ENCODE data around the gene AIF1. TPM values are rescaled to one million over a fixed set of nuclear protein-coding genes. Genes with fewer than 3 reads are reported as not detected.

AIF1 gene
- total RNA-seq, 1 donor from 2014 or later = 109 TPM

DNA sequence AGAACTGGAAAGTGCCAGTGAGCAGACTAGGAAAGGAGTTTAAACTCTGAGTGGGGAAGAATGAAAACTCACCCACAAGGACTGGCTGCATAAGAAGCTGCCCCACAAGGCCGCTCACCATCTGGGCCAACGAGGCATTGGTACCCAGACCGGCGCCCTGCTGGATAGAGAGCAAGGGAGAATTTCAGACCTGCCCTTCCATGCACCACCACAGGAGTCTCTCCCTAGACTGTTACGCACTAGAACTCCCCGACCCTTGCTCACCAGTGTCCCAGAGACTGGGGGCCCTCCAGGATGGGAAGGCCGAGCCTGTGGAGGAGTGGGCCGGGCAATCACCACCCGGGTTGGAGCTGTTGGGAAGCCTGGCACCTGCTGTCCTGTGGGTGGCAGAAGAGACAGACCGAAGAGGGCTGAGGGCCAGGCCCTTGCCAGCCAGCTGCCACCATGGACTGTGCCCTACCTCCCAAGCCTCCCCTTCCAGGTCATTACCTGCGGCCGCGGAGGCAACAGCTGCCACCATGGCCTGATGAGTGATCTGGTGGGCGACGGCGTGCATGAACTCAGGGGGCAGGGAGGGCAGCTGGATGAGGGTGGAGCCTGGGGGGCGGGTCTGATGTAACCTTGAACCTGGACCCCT lies 28.9 kb downstream of the AIF1 start:
- Histone ChIP-seq H3K4me3 (no peak overlapping the region), H3K27ac (no peak overlapping the region), H3K9me3 (no peaks in the 10 kb centered on the region), H3K27me3 (ENCODE audit: low read depth) (no peaks in the 10 kb centered on the region), H3K36me3 (peaks cover 100% of the 10 kb centered on the region), H3K4me1 (no peaks in the 10 kb centered on the region)
- ATAC-seq (peak in 1 of 2 donors; percentile 17), DNase-seq (no peak)
- no peak for TF ChIP-seq CTCF (IDR thresholded peaks at IDR 0.05)
- intact Hi-C loops (cut with DNase I) = no loop called here

GRCh38 chr6:31645325-31645724 lies 30.3 kb downstream of the AIF1 start:
- ATAC-seq = no peak
- TF ChIP-seq CTCF (IDR thresholded peaks at IDR 0.05) = no peak
- Histone ChIP-seq H3K9me3 (no peaks in the 10 kb centered on the region), H3K4me3 (no peak overlapping the region), H3K36me3 (peaks cover 100% of the 10 kb centered on the region), H3K27ac (no peak overlapping the region), H3K27me3 (ENCODE audit: low read depth) (no peaks in the 10 kb centered on the region), H3K4me1 (peaks cover 2% of the 10 kb centered on the region)
- no peak for DNase-seq
- intact Hi-C loops (cut with DNase I) = no loop called here

- H3K36me3 ChIP-seq = peaks cover 58% of the 10 kb centered on the region
- intact Hi-C loops (cut with DNase I) = no loop called here
- H3K27ac ChIP-seq = peak overlapping the region; percentile 96
- peak overlapping the region; percentile 87 for H3K4me3 ChIP-seq
- no peaks in the 10 kb centered on the region for H3K9me3 ChIP-seq
- DNase-seq = no peak
- H3K4me1 ChIP-seq = peaks cover 25% of the 10 kb centered on the region
- no peaks in the 10 kb centered on the region for H3K27me3 ChIP-seq (ENCODE audit: low read depth)
- TF ChIP-seq CTCF (IDR thresholded peaks at IDR 0.05) = no peak
- peak; percentile 79 to 82 for ATAC-seq
Observed at GRCh38 chr6:31651602-31652191, 36.7 kb downstream of the AIF1 start.

DNA sequence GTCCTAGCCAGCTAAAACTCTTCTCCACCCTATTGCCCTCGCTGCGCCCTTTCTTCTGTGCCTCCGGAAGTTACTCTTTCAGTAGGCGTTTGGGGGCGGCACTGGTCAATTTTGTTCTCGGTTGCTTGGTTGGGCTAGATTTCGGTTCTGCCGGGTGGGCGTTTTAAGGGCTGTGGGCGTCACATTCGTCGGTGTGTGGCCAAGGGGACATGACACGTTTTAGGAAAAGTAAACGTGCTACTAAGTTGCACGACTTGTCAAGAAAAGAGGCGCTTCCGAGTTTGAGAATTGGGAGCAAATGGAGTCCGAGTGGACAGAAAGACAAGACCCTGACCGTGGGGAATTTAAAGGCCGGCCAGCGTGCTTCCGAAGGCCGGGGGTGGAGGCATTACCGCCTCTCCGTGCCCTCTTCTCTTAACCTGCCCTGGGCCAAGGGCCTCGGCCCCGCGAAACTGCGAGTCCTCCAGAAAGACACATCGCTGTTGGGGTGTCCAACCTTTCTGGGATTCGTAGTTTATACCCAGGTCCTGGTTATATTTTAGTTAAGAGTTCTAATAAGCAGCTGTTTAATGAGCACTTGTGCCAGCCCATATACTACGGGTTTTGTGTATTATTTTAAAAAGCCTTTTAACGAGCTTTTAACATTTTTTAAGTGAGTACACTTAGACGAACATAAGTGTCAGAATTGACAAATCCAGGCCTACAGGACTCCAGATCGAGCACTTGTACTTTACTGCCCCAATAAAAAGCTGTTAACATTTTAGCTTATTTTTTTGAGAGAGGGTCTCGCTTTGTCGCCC lies 38.1 kb downstream of the AIF1 start:
- peaks cover 58% of the 10 kb centered on the region for H3K36me3 ChIP-seq
- peak overlapping the region; percentile 87 for H3K4me3 ChIP-seq
- TF ChIP-seq CTCF (IDR thresholded peaks at IDR 0.05) = no peak
- H3K27ac ChIP-seq = peak overlapping the region; percentile 96
- H3K27me3 ChIP-seq (ENCODE audit: low read depth) = no peaks in the 10 kb centered on the region
- H3K4me1 ChIP-seq = peaks cover 36% of the 10 kb centered on the region
- H3K9me3 ChIP-seq = no peaks in the 10 kb centered on the region
- intact Hi-C loops (cut with DNase I) = no loop called here
- peak; percentile 88 for DNase-seq
- ATAC-seq = peak; percentile 87 to 88

DNA sequence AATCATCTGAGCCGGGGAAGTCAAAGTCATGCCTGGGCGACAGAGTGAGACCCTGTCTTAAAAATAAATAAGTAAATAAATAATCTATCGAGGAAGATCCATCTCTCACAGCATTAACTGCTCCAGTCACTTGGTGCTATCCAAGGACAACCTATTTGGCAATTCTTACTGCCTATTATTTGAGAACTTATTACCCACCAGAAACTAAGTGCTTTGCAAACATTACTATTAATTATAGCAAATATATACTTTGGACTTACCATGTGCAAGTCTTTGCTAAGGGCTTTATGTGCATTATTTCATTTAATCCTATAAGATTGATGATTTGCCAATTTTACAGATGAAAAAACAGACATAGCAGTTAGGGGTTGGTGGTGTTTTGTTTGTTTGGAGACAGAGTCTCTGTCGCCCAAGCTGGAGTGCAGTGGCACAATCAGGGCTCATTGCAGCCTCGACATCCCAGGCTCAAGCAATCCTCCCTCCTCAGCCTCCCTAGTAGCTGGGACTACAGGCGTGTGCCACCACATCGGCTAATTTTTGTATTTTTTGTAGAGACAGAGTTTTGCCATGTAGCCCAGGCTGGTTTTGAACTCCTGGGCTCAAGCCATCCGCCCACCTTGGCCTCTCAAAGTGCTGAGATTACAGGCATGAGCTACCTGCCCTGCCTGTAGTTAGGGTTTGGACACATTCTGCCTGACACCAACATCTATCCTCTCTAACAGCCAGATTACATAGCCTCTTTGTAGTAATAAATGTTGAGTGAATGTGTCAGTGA lies 39.7 kb downstream of the AIF1 start:
- Histone ChIP-seq H3K27ac (no peak overlapping the region), H3K27me3 (ENCODE audit: low read depth) (no peaks in the 10 kb centered on the region), H3K36me3 (peaks cover 42% of the 10 kb centered on the region), H3K4me3 (no peak overlapping the region), H3K4me1 (peaks cover 53% of the 10 kb centered on the region), H3K9me3 (no peaks in the 10 kb centered on the region)
- DNase-seq (no peak), ATAC-seq (no peak)
- intact Hi-C loops (cut with DNase I) = no loop called here
- no peak for TF ChIP-seq CTCF (IDR thresholded peaks at IDR 0.05)

Data from lower lobe of right lung (tissue), 2 donors.